ENCODE measurements around the gene NUAK1.

NUAK1 gene

GRCh38 chr12:106108185-106108835, 30.4 kb downstream of the NUAK1 start:
- DNase-seq, result no peak

DNA sequence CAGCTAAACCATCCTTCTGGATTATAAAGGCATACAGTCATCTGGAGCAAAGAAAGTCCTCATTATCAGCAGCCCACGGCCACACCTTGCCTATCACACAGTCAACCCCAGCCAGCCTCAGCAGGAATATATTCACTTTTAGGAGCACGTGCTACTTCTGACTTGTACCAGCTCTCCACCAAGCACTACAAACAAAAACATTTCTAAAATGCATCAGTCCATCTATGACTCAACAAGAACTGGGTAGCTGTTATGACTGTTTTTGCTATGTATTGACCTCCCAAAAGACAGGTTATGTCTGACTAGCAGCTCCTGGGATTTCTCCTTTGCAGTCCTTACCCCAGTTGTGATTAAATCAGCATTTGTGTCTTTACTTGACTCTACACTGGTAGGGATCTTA, 31.2 kb downstream of the NUAK1 start:
- no peak for DNase-seq

GRCh38 chr12:106106892-106107291, 31.9 kb downstream of the NUAK1 start:
- DNase-seq, result peak; percentile 41

- peak; percentile 80 for DNase-seq
Observed at GRCh38 chr12:106106061-106106566, 32.6 kb downstream of the NUAK1 start.

GRCh38 chr12:106101803-106102202, 37.0 kb downstream of the NUAK1 start:
- DNase-seq, result no peak

DNA sequence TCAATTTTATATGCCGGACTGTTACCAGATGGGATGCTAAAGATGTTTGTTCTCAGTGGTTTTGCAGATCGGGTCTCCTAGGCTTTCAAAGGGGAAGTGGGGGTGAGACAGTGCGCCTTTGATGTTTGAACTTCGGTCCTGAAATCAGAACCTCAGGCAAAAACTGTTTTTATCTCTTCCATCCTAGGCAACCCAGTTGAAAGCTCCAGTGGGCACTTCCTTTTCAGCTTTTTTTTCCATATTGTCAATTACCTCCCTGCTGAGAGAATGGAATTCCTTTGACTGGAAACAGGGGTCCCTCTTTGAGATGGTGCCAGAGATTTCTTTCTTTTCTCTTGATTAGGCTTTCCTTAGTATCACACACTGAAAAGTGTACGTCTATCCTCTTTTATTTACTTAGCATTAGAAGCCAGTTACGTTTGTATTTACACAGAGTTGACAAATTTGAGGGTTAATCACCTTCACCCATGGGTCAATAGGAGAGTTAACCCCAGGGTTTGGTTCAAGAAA, 40.0 kb downstream of the NUAK1 start:
- no peak for DNase-seq

DNA sequence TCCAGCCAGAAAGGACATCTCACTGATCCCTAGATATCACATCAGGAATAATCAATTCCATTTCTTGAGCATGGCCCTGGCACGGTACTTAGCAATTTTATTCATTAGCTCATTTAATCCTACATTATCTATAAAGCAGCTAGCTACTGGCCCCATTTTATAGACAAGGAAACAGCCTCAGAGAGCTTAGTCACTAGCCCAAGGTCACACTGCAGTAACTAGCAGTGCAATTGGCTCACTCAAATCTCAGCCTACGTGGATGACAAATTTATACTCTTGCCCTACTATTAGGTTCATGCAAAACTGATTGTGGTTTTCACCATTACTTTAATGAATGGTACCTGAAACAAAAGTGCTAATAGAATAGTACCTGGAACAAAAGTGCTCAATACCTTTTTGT, 41.7 kb downstream of the NUAK1 start:
- DNase-seq, result no peak

- DNase-seq, result no peak
Observed at GRCh38 chr12:106096376-106096775, 42.4 kb downstream of the NUAK1 start.

- DNase-seq, result no peak
Observed at GRCh38 chr12:106094304-106094703, 44.5 kb downstream of the NUAK1 start.

GRCh38 chr12:106093246-106093645, 45.5 kb downstream of the NUAK1 start:
- DNase-seq, result no peak

DNA sequence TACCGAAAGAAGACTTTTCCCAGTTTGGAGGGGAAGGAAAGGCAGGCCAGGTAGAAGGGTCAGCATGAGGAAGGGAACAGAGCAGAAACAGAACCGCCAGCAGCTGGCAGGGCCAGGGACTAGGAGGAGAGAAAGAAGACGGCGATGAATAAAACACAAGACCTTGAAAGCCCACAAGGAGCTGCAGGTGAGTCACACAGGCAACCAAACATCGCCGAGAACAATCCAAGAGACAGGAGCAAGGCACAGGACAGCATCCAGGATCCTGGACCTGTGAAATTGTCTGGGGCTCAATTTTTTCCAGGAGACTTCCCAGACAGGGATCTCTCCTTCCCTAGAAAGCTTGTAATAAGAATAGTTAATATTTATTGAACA, 47.3 kb downstream of the NUAK1 start:
- no peak for DNase-seq

GRCh38 chr12:106090591-106091445, 47.9 kb downstream of the NUAK1 start:
- no peak for DNase-seq

- DNase-seq, result no peak
Observed at GRCh38 chr12:106089935-106090334, 48.8 kb downstream of the NUAK1 start.

- no peak for DNase-seq
Observed at GRCh38 chr12:106088811-106089485, 49.8 kb downstream of the NUAK1 start.

- DNase-seq, result no peak
Observed at GRCh38 chr12:106088246-106088808, 50.4 kb downstream of the NUAK1 start.

DNA sequence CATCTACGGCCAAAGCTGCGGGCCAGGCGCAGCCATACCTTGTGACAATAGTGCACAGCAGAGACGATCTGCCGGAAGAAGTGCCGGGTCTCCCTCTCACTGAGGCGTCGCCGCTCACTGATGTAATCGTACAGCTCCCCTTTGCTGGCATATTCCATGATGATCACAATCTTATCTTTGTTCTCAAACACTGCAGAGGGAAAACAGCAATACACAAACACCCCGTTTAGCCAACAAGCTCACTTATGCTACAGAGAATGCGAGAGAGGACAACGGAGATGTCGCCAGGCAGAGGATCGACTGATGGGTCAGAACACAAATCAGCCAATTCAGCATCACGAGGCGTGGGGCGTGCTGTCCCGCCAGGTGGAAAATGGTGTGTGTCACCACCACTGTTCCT, 52.1 kb downstream of the NUAK1 start:
- DNase-seq, result no peak

- no peak for DNase-seq
Observed at GRCh38 chr12:106085213-106085612, 53.5 kb downstream of the NUAK1 start.

GRCh38 chr12:106084759-106085158, 54.0 kb downstream of the NUAK1 start:
- DNase-seq, result no peak

DNA sequence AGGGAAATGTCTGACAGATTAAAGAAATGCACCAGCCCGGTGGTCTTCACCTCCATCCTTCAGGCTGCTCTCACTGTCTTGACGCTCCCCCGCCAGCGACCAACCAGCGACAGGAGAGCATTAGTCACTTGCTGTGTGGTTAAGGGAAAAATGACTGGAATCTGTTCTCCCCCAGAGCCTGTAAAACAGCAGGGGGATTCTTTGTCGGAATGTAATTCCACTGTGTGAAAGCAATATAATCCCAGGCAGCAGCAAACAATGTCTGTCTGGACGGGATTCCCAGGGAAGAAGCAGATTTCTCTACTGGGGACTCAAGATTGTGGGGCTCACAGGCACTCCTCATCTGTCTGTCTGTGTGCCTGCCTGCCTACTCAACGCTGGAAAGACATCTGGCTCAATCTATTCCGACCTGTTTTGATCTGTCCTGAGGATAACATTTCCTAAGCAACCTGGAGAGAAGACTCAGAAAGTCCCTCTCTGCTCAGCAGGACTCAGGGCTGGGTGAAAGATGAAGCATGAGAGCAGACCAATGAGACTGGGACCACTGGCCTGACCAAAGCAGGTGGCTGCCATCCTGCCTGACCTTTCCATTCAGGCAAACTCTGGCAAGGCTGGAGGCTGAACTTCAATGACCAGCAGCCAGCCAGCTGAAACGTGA, 54.6 kb downstream of the NUAK1 start:
- DNase-seq, result no peak

GRCh38 chr12:106082216-106083175, 56.3 kb downstream of the NUAK1 start:
- no peak for DNase-seq

- DNase-seq, result no peak
Observed at GRCh38 chr12:106081606-106082005, 57.1 kb downstream of the NUAK1 start.

Data from NCI-H1092 treated with DMSO at 0.1 percent for 48 hours (cell line).